Retina (tissue), 1 donor: ENCODE measurements around the gene TPST2.
A peak's percentile ranks its signal among the peaks of the same experiment; 100 is the strongest.
"Not testable (repeated sequence)": the region's sequence is repeated elsewhere in the genome, so short reads cannot be mapped to it uniquely, and the experiment has no call there.

Experiments used
- DNase-seq: peaks from one replicate; pipeline ENCODE4 v3.0.0-alpha.2; 2016

TPST2 gene

DNA sequence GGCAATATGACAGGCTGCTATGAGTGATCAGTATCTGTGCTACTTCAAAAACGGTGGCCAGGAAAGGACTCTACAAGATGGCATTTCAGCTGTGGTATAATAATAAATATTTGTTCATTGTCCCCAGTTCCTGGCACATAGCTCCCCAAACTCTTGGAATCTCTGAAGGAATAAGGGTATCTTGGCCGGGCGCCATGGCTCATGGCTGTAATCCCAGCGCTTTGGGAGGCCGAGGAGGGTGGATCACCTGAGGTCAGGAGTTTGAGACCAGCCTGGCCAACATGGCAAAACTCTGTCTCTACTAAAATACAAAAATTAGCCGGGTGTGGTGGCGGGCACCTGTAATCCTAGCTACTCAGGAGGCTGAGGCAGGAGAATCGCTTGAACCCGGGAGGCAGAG lies 61.4 kb downstream of the TPST2 start:
- not testable (repeated sequence) for DNase-seq

DNA sequence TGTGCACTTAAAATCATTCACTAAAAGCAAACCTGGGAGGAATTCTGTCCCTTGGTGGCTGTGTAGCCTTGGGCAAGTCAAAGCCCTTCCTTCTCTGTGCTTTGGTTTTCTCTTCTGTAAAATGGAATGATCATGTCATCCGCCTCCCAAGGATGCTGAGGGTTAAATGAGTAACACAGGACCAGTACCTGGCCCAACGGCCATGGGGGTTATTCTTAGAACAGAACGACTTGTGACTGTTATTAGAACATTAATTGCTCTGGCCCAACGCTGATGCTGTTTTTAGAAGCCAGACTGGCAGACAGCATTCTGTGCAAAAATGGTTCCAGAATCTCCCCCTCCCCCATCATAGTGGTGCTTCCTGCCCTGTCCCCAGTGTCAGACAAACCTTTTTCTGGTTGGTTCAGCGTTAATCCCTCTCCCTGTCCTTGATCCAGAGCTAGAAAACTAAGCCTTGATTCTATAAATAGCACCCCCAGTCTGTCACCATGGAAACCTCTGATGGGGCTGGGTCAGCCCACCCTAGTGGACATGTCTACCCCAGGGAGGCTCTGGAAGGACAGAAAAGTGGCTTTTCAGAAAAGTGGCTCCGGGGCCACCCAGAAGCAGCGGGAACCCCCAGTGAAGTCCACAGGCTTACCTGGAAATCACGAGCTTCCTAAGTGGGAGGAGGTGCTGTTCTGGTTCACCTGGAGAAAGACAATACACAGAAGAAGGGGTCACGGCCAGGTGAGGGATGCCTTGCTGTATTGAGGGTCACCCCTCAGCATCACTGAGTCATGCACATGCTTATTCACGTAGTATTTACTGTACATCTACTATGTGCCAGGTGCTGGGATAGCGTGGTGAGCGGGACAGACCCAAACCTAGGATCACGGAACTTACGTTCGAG lies 62.1 kb downstream of the TPST2 start:
- DNase-seq = peak; percentile 3

DNA sequence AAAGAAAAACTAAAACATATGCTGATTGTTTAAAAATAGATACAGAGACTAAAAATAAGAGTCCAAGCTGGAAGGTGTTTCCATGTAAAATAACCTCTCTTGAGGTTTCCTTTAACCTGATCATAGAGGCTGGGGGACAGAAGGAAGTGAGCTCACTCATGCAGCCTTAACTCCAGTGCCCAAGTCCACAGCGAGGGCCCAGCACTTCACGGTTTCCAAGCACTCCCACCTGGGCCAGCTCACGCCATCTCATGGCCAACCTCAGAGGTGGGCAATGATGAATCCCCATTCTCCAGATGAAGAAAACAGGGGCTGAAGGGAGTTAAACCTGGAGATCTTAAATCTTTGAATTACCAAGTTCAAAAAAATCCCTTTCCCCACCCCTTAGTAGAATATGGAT lies 62.8 kb downstream of the TPST2 start:
- DNase-seq = no peak

DNA sequence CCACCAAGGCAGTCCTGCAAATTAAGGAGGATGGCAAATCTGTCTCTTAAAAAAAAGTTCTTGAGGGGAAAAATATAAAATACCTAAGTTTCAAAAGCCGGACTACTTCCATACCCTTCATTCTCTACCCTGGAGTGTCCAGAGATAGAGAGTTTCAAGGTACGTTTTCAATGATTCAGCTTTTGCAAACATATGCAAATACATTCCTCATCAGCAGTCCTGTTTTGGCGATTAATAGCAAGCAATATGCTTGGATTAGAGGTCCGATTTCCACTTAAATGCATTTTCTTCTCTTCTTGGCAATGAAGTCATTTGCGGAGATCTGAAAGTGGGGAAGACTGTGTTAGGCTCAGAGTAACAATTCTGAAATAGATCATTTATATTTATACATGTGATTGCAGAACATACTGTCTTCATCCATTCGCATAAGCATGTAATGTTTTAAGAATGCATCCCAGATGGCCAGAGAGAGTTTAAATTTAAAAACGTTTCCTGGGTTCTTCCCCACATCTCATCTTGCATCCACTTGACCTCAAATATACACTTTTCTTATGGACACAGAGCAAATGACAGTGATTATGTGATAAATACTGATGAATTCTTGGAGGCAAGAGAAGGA lies 63.9 kb downstream of the TPST2 start:
- no peak for DNase-seq

DNA sequence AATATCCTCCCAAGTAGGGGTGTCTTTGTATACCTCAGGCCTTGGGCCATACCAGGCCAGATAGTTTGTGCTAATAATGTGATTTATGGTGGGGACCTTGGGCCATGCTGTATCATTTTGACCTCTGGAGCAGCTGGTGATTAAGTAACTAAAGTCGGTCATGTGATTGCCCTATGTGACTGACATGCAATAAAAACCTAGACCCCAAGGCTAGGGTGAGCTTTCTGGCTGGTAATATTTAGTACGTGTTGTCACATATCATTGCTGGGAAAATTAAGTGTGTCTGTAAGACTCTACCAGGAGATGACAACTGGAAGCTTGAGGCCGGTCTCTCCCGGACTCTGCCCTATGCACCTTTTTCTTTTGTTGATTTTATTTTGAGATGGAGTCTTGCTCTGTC lies 65.1 kb downstream of the TPST2 start:
- DNase-seq = no peak

DNA sequence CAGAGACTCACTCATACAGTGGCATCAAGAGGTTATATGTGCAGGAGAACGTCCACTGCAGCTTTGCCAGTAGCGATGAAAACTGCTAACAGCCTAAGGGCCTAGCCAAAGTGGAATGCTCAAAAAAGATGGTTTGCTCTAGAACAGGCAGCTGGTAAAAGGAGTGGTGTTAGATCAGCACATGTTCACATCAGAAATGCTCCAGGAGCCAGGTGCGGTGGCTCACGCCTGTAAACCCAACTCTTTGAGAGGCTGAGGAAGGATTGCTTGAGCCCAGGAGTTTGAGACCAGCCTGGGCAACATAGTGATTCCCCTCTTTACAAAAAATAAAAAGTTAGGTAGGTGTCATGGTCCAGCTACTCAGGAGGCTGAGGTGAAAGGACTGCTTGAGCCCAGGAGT lies 67.3 kb downstream of the TPST2 start:
- no peak for DNase-seq

DNA sequence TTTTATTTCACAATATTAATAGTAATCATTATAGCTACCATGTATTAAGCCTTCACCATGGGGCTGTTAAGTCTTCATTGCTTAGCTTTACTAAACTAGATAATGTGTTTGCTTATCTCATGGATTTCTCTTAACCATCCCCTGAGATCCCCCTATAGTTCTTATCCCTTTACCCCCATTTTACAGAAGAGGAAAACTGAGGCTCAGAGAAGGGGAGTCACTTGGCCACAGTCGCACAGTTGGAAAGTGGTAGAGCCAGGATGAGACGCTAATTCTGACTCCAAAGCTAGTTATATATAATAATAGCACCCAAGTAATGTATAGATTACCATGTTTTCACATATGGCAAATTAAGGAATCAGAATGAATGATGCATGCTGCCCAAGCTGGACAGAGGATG lies 67.9 kb downstream of the TPST2 start:
- no peak for DNase-seq

DNA sequence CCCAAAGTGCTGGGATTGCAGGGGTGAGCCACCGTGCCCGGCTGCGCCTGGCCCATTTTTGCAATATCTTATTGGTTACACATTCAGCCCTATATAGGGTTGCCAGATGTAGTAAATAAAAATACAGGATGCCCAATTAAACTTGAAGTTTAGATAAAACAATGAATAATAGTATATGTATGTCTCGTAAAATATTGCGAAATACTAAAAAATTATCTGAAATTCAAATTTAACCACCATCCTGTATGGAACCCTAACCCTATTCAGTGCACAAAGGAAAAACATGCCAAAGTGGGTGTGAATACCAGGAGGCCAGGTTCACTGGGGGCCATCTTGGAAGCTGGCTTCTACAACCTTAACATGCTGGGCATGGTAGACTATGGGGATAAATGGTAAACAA lies 72.5 kb downstream of the TPST2 start:
- DNase-seq = no peak

DNA sequence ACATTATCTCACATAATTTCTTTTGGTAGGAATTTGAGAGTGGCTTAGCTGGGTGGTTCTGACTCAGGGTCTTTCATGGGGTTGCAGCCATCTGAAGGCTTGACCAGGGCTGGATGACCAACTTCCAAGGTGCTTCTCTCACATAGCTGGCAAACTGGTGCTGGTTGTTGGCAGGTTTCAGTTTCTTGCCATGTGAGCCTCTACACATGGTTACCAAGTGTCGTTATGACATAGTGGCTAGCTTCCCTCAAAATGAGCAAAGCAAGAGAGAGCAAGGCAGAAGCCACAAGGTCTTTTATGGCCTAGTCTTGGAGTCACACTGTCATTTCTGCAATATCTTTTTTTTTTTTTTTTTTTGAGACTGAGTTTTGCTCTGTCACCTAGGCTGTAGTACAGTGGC lies 73.4 kb downstream of the TPST2 start:
- DNase-seq = no peak

DNA sequence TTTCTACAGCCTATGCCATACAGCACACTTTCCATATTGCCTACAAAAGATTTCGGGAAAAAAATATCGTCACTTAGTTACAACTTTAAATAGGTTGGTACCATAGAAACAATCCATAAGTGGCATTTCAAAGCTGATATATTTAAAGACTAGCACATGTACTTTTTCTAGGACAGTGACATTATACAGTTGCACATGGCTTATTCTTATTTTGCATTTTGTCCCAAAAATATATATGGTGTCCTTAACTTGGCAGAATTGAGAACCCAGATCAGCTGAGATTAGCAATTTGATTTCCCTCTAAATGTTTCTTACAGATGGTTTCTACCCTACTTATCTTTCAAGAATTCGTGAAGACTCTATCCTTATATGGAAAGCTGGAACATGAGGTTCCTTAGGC lies 74.0 kb downstream of the TPST2 start:
- no peak for DNase-seq

DNA sequence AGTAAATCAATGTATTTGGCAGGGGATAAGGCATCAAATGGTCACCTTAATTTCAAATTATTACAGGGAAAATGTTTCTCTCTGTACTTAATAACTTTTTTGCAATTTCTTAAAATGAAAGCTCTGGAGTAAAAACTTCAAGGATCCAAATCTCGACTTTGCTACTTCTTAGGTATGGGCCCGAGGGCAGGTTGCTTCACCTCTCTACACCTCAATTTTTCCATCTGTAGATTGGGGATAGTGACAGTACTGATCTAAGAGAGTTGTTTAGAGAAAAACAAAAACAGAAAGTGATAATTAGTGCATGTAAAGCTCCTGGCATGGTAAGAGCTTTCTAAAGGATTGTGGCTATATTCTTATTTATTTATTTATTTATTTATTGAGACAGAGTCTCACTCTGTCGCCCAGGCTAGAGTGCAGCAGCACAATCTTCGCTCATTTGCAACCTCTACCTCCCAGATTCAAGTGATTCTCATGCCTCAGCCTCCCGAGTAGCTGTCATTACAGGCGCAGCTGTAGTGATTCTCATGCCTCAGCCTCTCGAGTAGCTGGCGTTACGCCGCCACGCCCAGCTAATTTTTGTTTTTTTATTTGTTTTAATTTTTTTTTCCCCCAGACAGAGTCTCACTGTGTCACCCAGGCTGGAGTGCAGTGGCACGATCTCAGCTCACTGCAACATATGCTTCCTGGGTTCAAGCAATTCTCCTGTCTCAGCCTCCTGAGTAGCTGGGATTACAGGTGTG lies 75.3 kb downstream of the TPST2 start:
- DNase-seq = no peak

DNA sequence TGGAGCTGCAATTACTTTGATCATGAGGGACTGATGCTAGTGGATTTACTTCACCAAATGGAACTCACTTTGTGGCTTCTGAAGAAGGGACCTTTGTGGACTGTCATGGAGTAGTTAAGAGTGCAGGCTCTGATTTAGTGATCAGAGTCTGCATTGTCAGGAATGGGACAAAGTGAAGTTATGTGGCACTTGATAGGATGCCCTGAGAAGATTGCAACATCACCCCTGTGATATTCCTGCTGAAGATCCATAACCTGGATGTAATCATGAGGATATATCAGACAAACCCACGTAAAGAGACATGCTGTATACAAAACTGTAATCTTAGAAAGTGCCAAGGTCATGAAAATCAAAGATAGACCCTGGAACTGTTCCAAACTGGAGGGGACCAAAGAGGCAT lies 76.1 kb downstream of the TPST2 start:
- no peak for DNase-seq

DNA sequence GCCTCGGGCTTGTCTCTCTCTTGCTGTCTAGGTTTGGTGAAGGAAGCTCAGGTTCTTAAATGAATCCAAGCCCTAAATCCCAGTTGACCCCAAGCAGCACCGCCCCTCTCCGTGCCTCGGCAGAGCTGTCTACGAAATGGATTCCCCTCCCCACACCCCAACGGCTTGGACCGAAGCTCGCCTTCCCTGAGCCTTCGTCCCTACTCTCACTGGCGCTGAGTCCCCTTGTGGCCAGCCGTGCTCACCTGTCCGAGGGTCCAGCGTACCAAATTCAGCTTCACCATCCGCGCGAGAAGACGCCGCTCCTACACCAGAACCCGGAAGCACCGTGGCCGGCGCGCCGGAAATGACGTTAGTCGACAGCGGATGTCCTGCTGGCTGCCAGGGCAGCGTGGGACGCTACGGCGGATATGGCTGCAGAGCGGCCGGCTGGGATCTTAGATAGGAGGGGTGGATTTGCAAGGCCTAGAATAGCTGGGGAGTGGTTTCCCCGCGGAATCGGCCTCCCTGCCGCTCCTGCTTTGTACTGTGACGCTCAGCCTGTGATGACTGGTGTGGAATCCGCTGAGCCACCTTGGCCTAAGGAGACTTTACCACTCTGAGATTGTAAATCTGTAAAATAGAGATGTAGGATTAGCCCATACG lies 77.7 kb downstream of the TPST2 start, which contains the start of gene TFIP11:
Gene TFIP11, minus strand, starts transcription at position 325 of the 645 bp plus-strand sequence. CDS start 2,201 bp downstream, outside the sequence.
- DNase-seq = peak; percentile 95

DNA sequence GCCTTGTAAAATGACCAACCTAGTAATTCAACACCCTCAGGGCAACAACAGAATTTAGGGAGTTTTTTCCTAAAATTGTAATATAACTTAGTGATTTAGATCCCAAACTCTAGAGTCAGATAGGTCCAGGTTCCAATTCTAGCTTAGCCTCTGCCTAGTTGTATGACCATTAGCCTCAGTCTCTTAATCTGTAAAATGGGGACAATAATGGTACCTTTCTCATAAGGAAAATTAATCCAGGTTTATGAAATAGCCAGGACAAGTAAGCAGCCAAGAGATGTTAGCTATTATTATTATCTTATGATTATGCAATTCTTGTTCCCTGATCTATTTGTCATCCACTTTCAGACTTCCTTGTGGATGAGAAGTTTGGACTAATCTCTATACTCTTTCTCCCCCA lies 81.8 kb downstream of the TPST2 start:
- DNase-seq = no peak

DNA sequence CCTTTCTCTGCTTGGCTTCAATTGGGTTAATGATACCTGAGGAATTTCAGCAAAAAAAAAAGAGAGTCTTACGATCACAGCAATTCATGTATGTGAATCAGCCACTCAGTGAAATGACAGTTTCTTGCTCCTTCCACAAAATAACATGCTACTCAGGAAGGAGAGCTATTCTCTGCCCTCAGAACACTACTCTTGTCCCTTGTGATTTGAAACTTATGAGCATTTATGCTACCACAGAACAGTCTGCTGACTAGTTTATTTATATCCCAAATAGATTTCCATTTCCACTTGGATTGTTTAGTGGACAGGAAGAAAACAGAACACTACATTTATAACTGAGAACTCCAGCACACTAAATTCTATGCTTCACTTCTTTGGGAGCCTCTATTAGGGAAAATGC lies 86.2 kb downstream of the TPST2 start:
- no peak for DNase-seq

DNA sequence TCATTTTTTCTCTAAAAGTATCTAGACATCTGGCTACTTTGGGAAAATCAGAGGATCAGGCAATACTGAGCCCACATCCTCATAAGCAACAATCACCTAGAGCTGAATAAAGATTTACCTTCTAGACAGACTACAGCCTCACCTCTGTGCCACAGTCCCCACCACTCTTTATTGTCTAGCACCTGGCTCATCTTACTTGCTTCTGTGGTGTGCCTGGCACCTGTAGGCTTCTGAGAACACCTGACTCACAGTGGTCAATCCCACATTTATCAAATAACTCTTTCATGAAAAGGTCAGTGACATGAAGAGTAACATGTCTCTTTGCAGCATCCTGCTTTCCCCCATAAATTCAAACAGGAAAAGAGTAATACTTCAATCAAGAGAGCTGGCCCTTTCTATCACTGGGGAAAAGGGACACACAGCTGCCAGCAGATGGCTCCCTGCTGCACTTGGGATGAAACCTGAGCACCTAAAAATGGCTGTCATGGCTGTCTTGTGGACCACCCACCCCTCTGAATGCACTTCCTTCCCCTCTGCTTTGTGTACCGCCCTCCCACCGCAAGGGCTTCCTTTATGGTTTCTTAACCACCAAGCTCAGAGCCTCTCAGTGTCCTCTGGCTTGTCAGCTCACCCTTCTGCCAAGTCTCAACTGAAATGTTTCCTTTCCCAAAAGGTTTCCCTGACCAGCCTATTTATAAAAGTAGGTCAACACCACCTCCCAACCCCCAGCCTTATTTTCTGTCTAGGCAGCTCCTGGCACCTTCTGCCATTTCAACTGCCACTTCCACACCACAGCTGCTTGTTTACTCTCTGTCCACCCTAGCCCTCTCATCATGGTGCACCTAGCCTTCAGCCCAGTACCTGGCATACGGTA lies 87.0 kb downstream of the TPST2 start:
- DNase-seq = peak; percentile 55

DNA sequence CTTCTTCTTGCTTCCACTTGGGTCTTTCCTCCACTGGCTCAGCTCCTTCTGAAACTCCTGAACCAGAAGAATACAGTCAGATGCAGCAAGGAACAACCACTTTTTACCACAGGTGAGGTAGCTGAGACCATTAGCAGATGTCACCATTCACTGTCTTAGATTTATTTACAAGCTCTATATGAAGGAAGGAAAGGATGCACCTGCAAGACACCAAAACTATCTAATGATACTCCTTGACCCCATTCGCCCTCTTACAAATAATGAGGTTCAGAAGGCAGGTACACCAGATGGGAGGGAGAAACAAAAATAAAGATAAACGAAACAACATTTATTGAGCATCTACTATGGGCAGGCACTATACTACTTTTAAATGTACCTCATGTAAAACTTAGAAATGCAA lies 87.9 kb downstream of the TPST2 start:
- DNase-seq = no peak

DNA sequence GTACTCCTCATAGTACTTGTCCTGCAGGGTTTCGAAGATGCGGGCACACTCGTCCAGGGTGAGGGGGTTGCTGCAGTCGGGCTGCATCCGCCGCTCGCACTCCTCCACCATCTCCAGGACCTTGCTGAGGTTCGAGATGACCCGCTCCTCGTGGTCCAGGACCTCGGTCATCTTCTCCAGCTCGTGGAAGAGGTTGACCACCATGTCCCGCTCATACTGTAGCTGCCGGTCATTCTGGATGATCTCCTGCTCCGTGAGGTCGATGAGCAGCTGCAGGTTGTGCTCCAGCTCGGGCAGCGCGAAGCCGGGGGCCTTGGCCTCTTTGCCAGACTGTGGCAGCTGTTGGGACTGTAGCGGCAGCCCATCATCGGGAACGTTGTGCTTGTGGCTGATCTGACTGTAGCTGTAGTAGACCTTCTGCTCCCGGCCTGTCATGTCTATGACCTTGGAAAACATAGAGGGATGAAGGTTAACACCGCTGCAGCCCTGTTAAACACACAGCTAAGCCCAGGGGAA lies 90.7 kb downstream of the TPST2 start:
- DNase-seq = no peak

DNA sequence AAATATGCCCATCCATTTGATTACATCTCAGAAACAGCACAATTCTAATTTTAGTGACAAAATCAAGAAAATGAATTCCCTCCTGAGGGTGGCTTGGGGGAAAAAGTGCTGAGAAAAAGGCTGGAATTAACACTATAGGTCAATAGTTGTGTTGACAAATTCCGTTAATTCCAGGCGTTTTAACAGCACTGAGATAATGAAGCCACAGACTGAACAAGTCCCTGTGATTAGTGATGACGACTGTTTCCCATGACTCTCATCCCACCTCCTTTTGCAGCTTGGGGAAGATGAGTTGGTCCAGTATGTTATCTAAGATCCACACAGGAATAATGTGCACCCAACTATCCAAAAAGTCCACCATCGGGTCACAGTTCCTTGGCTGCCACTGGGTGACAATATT lies 93.5 kb downstream of the TPST2 start:
- no peak for DNase-seq

DNA sequence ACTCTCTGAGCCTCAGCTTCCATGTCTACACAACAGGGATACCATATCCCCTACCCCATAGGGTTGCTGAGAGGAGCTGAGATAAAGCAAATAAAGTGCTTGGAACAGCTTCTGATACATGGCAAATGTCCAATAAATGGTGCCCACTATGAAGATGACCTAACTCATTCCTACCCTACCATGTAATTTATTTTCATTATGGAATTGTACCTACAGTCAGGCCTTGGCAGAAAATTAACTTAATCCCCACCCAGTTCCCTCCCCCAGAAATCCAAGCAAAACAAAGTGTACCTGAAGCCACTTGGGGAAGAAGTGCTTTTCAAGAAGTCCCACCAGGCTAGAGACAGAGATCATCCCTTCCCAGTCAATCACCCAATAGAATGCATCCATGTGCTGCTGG lies 95.4 kb downstream of the TPST2 start:
- DNase-seq = no peak

DNA sequence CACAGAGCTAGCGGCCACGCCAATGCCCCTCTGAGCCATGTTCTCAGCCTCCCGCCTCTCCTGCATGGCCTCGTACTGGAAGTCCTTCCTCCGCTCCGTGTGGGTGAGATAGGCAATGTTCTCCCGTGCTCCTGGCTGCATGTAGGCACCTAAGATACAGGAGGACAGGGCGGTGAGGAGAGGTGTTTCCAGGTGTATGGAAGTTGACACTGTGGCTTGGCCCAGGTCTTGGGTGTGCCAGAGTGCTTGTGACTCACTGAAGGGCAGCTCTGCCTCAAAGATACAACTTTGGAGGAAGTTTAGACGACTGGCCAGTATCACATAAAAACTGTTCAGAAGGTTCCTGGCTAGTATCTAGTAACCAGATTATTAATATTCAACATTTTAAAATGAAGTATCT lies 97.7 kb downstream of the TPST2 start:
- DNase-seq = no peak

DNA sequence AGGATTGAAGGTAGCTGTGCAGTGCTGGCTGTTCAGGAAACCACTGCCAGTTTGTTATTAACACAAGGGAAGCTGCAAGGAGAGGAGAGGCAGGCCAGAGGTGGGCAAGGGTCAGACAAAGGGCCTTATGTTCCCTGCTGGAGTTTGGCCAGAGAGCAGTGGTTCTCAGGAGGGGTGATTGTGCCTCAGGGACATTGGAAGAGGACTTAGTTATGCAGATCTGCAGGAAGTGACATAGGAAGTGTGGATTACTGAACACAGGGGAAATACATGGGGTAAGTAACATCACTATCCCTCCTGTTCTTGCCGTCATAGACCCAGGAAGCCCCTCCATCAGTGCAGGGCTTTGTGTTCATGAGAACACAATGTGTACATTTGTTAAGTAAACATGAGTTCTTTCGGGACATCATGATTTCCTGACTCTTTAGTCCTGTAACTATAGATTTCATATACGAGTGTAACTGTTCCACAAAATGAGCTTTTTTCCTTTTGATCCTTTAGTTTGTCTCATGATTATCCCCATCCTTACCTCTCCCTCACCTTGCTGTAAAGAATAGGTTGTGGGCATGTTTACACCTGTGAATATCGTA lies 100.4 kb downstream of the TPST2 start:
- no peak for DNase-seq
